ENCODE data around the gene BANF2. TPM values are rescaled to one million over a fixed set of nuclear protein-coding genes. Genes with fewer than 3 reads are reported as not detected.

Gene BANF2
- total RNA-seq, 1 experiment from 2014 or later: not detected

DNA sequence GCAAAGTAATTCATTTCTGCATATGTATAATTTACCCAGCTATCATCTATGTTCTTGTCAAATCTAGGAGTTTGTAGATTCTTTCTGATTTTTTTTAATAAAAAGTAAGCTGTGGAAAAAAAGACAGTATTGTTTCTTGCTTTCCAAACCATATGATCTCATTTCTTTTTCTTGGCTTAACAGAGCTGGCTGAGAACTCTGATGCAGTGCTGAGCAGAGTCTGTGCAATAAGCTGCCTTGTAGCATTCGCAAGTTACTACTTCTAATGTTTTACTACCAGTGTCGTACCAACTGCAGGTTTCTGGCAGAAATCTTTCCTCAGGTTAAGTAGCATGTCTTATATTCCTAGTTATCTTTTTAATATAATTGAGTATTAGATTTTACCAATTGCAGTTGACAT lies 33.3 kb upstream of the BANF2 start:
- TF ChIP-seq, protein P1, sequence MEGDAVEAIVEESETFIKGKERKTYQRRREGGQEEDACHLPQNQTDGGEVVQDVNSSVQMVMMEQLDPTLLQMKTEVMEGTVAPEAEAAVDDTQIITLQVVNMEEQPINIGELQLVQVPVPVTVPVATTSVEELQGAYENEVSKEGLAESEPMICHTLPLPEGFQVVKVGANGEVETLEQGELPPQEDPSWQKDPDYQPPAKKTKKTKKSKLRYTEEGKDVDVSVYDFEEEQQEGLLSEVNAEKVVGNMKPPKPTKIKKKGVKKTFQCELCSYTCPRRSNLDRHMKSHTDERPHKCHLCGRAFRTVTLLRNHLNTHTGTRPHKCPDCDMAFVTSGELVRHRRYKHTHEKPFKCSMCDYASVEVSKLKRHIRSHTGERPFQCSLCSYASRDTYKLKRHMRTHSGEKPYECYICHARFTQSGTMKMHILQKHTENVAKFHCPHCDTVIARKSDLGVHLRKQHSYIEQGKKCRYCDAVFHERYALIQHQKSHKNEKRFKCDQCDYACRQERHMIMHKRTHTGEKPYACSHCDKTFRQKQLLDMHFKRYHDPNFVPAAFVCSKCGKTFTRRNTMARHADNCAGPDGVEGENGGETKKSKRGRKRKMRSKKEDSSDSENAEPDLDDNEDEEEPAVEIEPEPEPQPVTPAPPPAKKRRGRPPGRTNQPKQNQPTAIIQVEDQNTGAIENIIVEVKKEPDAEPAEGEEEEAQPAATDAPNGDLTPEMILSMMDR (IDR thresholded peaks at IDR 0.05; ENCODE audit: unreplicated experiment): no peak
- Mint-ChIP-seq H3K4me3 (ENCODE audit: low read depth, unreplicated experiment) (no peak overlapping the region), H3K36me3 (ENCODE audit: insufficient read depth, unreplicated experiment) (peaks cover 7% of the 10 kb centered on the region), H3K4me1 (ENCODE audit: low read depth, unreplicated experiment) (peaks cover 11% of the 10 kb centered on the region), H3K9me3 (ENCODE audit: low read depth, unreplicated experiment) (no peaks in the 10 kb centered on the region), H3K27ac (ENCODE audit: unreplicated experiment) (no peak overlapping the region), H3K27me3 (ENCODE audit: unreplicated experiment) (no peaks in the 10 kb centered on the region)
- DNase-seq: no peak
- intact Hi-C loops (cut with micrococcal nuclease; ENCODE audit: unreplicated experiment): no loop called here
- BruUV-seq (replicated peaks): no TSS peak
- CTCF ChIA-PET: no interaction called here

DNA sequence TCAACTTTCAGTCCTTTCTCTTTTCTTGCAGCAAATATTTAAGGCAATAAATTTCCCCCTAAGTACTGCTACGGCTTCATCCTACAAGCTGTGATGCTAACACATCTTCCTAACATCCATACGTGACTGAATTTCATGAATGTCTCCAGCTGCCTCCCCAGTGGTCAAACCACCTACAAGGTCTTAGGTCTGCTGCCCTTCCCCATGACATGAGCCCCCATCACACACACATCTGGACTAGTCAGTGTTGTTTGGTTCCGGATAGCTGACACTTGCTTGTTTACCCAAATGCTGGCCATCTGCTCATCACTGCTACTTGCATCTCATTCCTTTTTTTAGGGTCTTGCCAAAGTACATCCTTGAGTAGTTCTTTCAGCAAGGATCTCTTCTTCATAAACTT lies 32.3 kb upstream of the BANF2 start:
- intact Hi-C loops (cut with micrococcal nuclease; ENCODE audit: unreplicated experiment): no loop called here
- Mint-ChIP-seq H3K27me3 (ENCODE audit: unreplicated experiment) (no peaks in the 10 kb centered on the region), H3K9me3 (ENCODE audit: low read depth, unreplicated experiment) (no peaks in the 10 kb centered on the region), H3K4me1 (ENCODE audit: low read depth, unreplicated experiment) (peaks cover 11% of the 10 kb centered on the region), H3K27ac (ENCODE audit: unreplicated experiment) (no peak overlapping the region), H3K4me3 (ENCODE audit: low read depth, unreplicated experiment) (no peak overlapping the region), H3K36me3 (ENCODE audit: insufficient read depth, unreplicated experiment) (peaks cover 7% of the 10 kb centered on the region)
- DNase-seq: no peak
- no TSS peak for BruUV-seq (replicated peaks)
- CTCF ChIA-PET: no interaction called here
- TF ChIP-seq, protein P1 (IDR thresholded peaks at IDR 0.05; ENCODE audit: unreplicated experiment): no peak

DNA sequence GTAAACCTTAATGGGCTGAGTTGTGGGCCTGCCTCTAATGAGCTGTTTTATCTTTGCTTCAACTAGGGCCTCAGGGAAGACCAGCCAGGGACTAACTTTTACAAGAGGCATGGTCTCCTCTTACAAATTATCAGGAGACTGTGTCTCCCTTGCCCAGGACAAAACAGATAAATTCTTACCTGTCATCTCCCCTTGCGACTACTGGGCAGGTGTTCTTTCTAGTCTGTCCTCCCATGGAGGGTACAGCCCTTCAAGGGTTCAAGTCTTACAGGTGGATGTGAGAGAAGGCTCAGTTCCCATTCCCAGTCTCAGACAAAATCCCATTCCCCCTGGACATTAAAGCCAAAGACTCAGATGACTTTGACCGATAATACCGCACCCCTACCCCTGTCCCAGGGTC lies 31.3 kb upstream of the BANF2 start:
- H3K27me3 Mint-ChIP-seq (ENCODE audit: unreplicated experiment): no peaks in the 10 kb centered on the region
- H3K9me3 Mint-ChIP-seq (ENCODE audit: low read depth, unreplicated experiment): no peaks in the 10 kb centered on the region
- peaks cover 7% of the 10 kb centered on the region for H3K36me3 Mint-ChIP-seq (ENCODE audit: insufficient read depth, unreplicated experiment)
- no peak overlapping the region for H3K4me3 Mint-ChIP-seq (ENCODE audit: low read depth, unreplicated experiment)
- H3K4me1 Mint-ChIP-seq (ENCODE audit: low read depth, unreplicated experiment): peaks cover 11% of the 10 kb centered on the region
- intact Hi-C loops (cut with micrococcal nuclease; ENCODE audit: unreplicated experiment): no loop called here
- no peak overlapping the region for H3K27ac Mint-ChIP-seq (ENCODE audit: unreplicated experiment)
- DNase-seq: no peak
- no TSS peak for BruUV-seq (replicated peaks)
- CTCF ChIA-PET: no interaction called here
- TF ChIP-seq, protein P1 (IDR thresholded peaks at IDR 0.05; ENCODE audit: unreplicated experiment): no peak

DNA sequence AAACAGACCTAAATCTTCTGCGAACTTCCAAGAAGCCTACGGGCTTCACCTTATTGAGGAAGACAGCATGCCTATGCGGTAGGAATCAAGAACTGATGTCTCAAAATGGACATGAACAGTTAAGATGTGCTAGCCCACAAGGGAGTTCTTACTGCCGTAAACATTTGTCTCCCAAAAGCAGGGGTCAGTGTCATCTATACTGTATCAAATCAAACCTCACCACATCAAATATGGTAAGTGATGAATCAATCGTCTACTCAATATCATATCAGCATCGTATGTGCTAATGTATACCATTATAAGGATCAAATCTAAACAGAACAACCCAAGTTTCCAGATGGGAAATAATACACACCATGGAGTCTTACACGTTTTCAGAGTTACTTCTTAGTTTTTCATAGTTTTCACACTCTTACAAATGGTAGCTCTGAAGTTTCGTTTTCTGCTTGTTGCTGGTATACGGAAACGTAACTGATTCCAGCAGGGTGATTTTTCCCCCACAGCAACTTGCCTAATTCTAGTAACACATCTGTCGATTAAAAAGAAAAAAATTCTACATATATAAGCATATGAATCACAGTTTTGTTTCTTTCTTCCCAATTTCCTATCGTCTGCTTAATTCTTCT lies 30.3 kb upstream of the BANF2 start:
- TF ChIP-seq, protein P1 (IDR thresholded peaks at IDR 0.05; ENCODE audit: unreplicated experiment): no peak
- Mint-ChIP-seq H3K9me3 (ENCODE audit: low read depth, unreplicated experiment) (no peaks in the 10 kb centered on the region), H3K36me3 (ENCODE audit: insufficient read depth, unreplicated experiment) (peaks cover 7% of the 10 kb centered on the region), H3K4me1 (ENCODE audit: low read depth, unreplicated experiment) (peaks cover 11% of the 10 kb centered on the region), H3K4me3 (ENCODE audit: low read depth, unreplicated experiment) (no peak overlapping the region), H3K27me3 (ENCODE audit: unreplicated experiment) (no peaks in the 10 kb centered on the region), H3K27ac (ENCODE audit: unreplicated experiment) (no peak overlapping the region)
- DNase-seq: no peak
- BruUV-seq (replicated peaks): no TSS peak
- intact Hi-C loops (cut with micrococcal nuclease; ENCODE audit: unreplicated experiment): no loop called here
- CTCF ChIA-PET: no interaction called here

Data from Calu3 (cell line).